GM19099 (cell line): ENCODE data around the gene NKX2-1.

Experiments
- POLR2A ChIP-seq: IDR thresholded peaks from 3 replicates; pipeline ENCODE4 v1.6.1; 2011; ENCODE audit warnings: low read depth; ENCODE audit not compliant: insufficient read length; ENCODE audit errors: extremely low read depth

The NKX2-1 gene

DNA sequence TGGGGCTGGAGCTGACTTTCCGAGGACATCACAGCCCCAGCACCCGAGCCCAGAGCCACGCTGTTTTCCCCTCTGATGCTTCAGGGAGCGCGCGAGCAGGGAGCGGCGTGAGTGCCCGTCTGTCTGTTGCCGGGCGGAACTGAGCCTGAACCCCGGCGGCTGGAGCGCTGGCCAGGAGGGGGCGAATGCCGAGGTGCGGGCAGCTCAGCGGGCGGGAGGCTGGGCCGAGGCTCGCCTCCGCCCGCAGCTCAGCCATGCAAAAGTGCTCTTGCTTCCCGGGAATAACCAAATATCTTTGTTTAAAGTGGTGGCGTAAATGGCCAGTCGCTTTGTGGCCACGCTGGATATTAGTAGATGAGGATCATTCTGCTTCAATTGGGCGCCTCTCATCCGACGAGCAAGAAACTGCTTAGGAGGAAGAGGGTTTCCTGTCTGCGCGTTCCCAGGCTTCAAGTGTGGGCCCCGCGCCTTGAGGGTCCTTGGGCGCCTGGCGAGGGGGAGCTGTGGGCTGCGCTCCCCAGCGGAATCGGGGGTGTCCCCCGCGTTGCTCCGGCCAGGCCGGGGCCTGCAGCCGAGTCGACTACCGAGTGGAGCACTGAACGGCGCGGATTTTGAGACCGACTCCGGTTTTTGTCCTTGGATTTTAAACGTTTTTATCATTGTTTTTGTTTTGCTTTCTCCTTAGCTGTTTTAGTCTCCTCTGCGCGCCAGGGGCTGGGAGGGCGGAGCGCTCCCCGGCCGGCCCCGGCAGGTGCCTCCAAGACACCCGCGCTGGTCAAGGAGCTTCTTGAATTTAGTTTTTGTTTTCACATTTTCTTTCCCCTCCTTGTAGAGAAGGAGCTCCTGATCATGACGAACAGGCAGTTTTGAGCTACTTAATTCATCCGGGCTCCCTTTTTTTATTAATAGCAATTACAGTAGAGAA is 831 bp upstream of the NKX2-1 start:
- TF ChIP-seq POLR2A: no peak

DNA sequence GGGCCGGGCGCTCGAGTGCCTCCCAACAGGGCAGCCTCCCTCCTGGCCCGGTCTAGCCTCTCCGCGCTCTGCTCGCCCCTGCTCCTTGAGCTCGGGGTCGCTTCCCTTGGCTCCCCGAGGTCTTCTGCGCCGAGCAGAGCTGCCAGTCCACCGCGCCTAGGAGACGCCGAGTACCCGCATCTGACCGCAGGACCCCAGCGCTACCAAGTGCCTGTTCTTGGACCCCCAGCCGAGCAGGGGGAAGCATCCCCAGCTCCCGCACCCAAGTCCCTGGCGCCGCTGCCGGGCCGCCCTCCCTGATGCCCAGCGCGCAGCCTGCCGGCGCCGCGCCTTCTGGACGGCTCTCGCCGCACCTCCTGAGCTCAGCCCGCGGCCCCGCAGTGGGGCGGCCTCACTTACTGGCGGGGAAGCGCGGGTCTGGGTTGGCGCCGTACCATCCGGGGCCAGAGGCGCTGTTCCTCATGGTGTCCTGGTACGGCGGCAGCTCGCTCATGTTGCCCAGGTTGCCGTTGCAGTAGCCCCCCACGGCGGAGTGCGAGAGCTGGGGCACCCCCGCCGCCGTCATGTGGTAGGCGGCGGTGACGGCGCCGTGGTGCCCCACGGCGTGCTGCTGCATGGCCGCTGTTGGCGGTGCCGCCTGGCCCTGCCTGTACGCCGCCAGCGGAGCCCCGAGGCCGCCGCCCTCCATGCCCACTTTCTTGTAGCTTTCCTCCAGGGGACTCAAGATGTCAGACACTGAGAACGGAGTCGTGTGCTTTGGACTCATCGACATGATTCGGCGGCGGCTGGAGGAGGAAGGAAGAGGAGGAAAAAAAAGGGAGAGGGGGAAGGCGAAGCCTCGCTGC is 1.2 kb downstream of the NKX2-1 start:
- no peak for TF ChIP-seq POLR2A

DNA sequence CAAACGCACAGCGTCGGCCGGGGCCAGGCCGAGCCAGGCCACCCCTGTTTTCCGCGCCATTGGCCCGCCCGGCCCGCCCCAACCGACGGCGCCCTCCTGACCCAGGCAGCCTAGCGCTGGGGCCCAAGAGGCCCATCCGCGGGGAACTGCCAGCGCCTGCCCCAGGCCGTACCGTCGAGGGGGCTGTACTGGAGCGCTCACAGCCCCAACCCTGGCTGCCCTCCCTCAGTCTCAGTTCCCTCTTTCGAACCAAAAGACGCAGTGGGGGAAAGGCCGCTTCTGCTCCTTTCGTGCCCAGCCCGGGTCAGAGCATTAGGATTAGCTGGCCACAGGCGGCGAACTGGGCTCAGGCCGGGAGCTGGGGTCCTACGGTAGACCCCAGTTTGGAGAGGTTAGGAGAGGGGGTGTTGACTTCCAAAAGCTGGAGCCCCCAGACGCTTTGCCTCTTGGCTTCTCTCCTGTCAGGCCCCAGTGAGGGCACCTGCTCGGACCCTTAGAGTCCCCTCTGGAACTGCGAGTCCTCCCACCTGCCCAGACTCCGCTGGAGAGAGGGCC is 1.9 kb downstream of the NKX2-1 start:
- TF ChIP-seq POLR2A: no peak

DNA sequence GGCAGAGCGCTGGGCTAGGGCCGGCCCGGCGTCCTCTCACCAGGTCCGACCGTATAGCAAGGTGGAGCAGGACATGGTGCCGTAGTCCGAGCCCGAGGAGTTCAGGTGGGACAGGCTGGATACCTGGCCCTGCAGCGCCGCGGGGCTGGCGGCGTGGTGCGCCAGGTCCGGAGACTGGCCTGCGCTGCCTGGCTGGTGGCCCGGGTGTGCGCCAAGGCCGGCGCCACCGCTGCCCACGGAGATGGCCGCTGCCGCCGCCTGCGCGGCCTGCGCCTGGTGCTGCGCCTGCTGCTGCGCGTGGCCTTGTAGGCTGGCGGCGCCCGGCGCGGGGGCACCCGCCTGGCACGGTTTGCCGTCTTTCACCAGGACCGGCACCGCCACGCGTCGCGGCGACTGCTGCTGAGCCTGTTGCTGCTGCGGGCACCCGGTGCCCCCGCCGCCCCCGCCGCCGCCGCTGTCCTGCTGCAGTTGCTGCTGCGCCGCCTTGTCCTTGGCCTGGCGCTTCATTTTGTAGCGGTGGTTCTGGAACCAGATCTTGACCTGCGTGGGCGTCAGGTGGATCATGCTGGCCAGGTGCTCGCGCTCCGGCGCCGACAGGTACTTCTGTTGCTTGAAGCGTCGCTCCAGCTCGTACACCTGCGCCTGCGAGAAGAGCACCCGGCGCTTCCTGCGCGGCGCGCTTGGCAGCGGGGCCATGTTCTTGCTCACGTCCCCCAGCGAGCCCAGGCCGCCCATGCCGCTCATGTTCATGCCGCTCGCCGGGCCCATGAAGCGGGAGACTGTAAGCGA is 2.6 kb downstream of the NKX2-1 start:
- TF ChIP-seq POLR2A: no peak

DNA sequence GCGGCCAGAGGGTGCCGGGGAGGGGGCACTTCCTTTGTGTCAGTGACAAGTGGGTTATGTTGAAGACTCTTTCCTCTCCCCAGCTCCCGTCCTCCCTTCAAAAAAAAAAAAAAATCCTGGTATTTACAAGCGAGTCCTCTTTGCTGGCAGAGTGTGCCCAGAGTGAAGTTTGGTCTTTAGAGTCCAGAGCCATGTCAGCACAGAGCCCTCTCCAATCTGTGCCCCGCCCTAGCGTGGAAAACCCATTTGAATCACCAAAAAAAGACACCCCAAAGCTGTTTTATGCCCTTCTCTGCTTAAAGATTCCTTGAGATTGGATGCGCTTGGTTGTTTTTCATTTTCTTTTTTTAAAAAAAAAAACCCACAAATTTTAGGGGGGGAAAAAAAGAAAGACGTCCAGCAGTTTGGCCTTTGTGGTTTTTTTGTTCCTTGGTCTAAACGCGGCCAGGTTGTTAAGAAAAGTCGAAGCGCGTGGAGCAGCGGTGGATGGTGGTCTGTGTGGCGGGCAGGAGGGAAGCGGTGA is 3.3 kb downstream of the NKX2-1 start:
- no peak for TF ChIP-seq POLR2A

DNA sequence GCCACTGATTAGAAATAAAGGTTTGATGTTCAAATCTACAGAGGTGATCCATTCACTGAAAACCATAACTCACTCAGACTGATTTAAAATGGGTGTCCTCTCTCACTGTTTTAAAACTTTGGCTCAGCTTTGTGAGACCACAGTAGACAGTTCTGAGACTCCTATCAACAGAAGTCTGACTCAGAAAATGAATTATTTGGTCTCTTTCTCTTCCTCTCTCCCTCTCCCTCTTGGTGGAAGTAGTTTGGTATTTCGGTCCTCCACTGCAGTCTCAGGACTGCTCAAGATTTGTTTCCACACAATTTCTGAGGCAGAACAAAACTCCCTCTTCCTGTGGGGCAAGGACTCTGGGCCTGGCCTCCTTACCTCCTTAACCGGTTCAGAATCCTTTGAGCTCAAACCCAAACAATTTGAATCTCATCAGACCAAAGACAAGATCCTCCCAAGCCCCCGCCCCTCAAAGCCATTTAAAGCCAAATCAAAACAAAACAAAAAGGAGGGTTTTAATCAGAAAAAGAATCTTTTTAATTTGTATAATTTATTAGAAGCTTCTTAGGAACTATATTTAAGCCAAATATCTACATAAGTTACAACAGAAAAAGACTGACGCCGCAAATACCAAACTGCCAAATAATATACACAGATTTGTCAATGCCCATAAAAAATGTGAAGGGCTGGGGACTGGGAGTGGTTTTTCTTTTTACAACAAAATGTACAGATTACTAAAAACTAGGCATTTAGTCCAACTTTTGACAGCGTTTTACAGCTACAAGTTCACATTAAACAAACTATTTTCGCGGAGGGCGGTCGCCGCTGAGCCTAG is 3.9 kb downstream of the NKX2-1 start:
- TF ChIP-seq POLR2A: no peak

DNA sequence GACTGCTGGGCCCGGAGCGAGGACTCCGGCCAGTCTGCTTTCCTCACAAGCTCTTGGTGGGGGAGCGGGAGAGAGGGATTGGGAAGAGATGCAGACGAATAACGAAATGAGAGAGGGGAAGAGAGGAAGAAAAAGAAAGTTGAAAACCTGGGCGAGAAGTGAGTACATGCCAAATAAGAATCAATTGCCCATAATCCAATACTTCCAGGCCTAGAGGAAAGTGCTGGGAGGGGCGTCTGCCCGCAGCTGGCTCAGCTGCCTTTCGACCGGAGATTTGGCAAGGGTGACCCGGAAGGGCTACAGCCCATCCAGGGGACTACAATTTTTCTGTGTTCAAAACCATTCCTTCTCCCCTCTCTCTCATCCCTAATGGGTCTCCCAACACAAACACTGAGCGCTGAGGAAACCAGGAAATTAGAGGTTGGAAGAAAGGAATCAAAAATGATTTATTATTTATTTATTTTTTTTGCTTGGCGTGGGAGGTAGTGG is 4.9 kb downstream of the NKX2-1 start:
- no peak for TF ChIP-seq POLR2A

DNA sequence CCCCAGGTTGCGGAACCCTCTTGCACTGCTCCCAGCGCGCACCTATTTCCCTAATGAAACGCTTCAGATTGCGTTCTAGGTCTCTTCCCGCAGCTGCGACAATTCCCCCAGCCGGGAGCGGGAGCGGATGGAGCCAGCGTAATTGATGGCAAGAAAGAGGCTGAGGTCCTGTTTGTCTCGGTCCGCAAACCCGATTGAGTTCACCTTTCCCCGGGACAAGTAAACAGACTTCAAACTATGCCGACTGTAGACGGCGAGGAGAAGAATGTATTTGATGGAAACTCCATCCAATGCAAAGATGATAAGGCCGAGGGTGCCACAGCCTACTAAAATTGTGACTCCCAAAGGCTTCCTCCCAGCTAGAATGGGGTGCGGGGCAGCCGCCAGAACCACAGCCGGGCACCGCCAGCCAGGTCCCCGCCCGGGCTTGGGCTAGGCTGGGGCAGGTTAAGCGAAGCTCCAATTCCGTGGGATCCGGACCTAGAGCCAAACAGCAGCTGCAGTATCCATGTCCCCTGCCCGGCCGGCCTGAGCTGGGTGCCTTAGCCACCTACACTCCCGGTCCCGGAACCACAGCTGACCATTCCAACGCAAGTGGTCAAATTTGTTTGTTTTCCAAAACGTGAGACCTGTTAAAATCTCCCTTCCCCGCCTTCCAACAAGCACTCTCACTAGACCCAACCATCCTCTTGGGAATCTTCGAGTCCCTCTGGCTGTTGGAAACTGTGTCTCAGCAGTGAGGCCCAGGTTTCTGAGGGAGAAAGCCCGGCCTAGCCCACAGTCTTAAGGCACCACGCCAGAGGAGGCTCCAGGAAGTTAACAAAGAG is 5.5 kb downstream of the NKX2-1 start:
- no peak for TF ChIP-seq POLR2A

DNA sequence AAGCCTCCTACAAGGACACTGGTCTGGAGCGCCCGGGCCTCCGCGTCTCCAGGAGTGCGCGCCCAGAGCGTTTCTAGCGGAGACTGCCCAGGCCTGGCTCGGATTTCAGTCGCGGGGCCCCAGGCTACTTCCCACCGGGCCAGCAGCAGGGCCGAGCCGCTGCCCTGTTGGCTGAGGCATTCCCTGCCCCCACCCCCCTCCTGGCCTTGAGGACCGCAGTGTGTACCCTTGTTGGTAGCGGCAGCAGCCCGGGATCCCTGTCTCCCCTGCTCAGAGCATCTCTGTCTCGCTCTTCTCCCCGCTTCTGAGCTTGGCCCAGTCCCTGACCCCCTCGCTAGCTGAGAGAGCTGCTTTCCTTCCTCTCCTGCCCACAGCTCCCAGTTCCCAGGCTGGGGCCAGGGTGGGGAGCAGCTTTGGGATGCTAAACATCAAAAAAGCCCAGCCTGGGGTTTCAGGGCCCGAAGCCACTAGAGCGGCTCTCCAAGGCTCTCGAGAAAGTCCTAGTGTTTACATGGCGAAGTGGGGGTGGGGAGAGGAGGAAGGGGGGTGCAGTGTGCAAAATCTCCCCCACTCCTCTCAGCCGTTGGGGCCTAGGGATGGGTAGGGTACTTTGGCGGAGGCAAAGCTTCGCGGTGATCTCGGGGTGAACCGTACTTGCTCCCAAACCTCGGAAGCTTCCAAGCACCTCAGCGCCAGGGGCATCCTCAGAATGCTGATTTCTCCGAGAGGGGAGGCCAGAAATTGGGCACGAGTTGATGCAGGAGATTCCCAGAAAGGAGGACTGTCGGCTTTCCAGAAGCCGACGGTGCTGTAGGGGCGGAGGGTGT is 6.4 kb downstream of the NKX2-1 start:
- no peak for TF ChIP-seq POLR2A

DNA sequence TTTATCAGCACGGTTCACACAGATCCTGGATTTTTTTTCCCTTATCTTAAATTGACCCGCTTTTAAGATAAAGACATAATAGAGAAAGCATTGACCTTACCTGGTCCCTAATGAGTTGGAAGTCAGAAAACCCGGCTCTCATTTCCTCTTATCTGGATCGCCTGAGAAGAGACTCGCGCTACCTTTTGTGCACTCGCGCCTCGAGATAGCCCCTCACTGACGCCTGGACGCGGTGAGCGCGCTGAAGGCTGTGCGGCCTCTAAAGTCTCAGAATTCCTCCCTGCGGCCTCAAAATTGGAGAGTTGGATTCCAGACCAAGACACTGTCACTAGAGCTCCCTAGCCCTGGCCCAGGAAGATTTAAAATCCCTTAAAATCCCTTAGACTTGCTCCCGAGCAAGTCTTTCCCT is 7.0 kb downstream of the NKX2-1 start:
- TF ChIP-seq POLR2A: no peak

DNA sequence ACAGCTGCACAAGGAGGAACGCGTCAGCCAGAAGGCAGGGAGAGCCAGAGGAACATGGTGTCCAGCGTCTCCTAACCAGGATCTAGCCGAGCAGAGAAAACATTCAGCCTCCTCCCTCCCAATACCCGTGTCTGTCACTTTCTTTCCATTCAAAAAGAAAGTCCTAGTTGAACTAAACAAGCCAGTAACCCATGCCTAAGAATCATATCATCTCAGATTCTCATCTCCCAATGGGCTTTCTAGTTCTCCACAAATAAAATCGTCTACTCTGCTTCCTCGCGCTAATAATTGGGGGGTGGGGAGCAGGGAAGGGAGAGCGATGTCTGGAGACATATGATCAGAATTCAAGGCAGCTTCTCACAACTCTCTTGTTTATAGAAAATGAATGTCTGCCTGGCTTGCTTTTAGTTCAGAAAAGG is 7.4 kb downstream of the NKX2-1 start:
- TF ChIP-seq POLR2A: no peak

DNA sequence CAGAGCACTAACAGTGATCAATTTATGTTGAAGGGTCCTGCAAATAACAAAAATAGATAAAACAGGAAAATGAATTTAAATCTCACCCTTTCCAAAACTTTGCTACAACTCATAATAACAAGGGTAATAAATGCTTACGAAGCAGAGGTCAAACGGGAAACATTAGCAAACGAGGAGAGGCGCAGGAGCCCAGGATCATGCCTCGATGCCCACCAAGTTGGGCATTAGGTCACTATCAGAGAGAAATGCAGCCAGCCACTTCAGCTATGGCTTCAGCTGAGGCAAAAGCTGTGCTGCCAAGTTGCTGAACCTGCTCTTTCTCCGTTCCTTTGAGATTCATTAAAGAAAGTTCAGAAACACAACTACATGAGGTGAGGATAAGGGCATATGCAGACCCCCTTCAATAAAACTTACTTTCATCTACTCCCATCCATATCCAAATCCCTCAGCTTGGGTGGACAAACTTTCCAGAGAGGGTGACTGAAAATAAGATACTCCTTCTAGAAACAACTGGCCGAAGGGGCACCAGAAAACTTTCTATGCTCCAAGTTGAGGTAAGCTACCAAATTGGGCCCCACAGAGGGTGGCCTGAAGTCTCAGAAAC is 7.9 kb downstream of the NKX2-1 start:
- no peak for TF ChIP-seq POLR2A

DNA sequence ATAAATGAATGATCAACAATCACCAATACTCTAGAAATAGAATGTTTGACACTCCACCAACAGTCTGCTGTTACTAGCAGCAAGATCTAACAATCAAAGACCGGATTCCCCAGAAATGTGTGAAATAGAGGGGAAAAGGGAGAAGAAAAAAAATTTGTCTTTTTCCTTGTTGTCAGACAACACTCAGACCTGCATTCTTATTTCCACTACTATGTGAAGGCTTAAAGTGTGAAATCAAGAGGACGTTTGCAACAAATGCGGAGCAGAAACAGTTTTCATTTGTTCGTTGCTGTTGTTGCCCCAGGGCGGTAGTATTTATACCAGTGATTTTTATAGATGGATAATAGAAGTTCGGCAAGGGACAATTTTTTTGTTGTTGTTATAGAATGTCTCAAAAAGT is 9.2 kb downstream of the NKX2-1 start:
- TF ChIP-seq POLR2A: no peak
